Measurements from ENCODE around the gene IRF1.

The IRF1 gene

DNA sequence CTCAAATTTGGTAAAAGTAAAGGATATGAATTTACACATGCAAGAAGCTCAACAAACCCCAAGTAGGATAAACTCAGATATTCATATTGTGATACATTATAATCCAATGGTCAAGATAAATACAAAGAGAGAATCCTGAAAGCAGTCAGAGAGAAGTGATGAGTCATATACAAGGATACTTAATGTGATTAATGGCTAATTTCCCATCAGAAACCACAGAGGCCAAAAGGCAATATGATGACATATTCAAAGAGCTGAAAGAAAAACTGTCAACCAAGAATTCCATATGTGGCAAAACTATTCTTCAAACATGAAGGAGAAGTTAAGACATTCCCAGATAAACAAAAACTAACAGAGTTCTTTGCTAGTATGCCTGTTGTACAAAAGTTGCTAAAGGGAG is 19.5 kb upstream of the IRF1 start:
- Histone ChIP-seq H3K27me3 (peaks cover 8% of the 10 kb centered on the region), H3K27ac (no peak overlapping the region), H3K9me3 (no peaks in the 10 kb centered on the region), H3K36me3 (no peaks in the 10 kb centered on the region), H3K4me3 (ENCODE audit: low read depth in 1 of 2, low read length in 1 of 2) (no peak overlapping the region), H3K4me1 (ENCODE audit: control insufficient read depth in 1 of 2, insufficient read depth in 1 of 2, low read depth in 1 of 2, low read length in 1 of 2) (no peaks in the 10 kb centered on the region)
- TF ChIP-seq CTCF (IDR thresholded peaks at IDR 0.05): no peak

DNA sequence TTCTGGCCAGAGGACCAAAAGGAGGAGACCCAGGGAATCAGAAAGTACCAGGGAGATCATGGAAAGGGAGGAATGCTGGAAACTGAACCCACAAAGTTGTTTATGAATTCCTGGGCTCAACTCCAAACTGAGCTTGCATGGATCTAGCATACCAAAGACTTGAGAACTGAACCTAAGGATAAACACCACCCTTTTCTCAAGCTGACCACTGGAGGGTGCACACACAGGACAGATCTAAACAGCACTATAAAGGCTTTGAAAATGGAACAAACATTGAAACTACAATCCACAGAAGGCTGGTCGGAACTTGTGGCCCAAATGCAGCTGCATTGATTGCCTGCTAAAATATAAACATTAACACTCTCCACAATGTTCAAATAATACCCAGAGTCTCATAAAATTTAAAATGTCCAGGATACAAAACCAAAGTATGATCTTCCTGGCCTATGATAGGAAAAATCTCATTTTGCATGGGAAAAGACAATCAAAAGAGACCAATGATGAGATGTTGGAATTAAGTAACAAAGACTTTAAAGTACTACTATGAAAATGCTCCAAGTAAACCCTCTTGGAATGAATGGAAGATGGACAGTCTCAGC is 15.6 kb upstream of the IRF1 start:
- Histone ChIP-seq H3K27me3 (peaks cover 8% of the 10 kb centered on the region), H3K4me1 (ENCODE audit: control insufficient read depth in 1 of 2, insufficient read depth in 1 of 2, low read depth in 1 of 2, low read length in 1 of 2) (peaks cover 2 to 3% of the 10 kb centered on the region in 2 experiments), H3K36me3 (no peaks in the 10 kb centered on the region), H3K4me3 (ENCODE audit: low read depth in 1 of 2, low read length in 1 of 2) (no peak overlapping the region), H3K9me3 (no peaks in the 10 kb centered on the region), H3K27ac (no peak overlapping the region)
- no peak for TF ChIP-seq CTCF (IDR thresholded peaks at IDR 0.05)

- no peak overlapping the region for H3K27ac ChIP-seq
- no peaks in the 10 kb centered on the region for H3K9me3 ChIP-seq
- H3K4me1 ChIP-seq (ENCODE audit: control insufficient read depth in 1 of 2, insufficient read depth in 1 of 2, low read depth in 1 of 2, low read length in 1 of 2): peaks cover 8 to 9% of the 10 kb centered on the region in 2 experiments
- H3K27me3 ChIP-seq: peaks cover 8% of the 10 kb centered on the region
- no peak overlapping the region for H3K4me3 ChIP-seq (ENCODE audit: low read depth in 1 of 2, low read length in 1 of 2)
- TF ChIP-seq CTCF (IDR thresholded peaks at IDR 0.05): no peak
- no peaks in the 10 kb centered on the region for H3K36me3 ChIP-seq
These were observed 15.1 kb upstream of the IRF1 start for GRCh38 chr5:132505641-132506040.

GRCh38 chr5:132504746-132505145 is 14.2 kb upstream of the IRF1 start:
- Histone ChIP-seq H3K4me1 (ENCODE audit: control insufficient read depth in 1 of 2, insufficient read depth in 1 of 2, low read depth in 1 of 2, low read length in 1 of 2) (peaks cover 10 to 11% of the 10 kb centered on the region in 2 experiments), H3K9me3 (no peaks in the 10 kb centered on the region), H3K4me3 (ENCODE audit: low read depth in 1 of 2, low read length in 1 of 2) (no peak overlapping the region), H3K27ac (no peak overlapping the region), H3K36me3 (no peaks in the 10 kb centered on the region), H3K27me3 (peaks cover 8% of the 10 kb centered on the region)
- TF ChIP-seq CTCF (IDR thresholded peaks at IDR 0.05): no peak

- Histone ChIP-seq H3K36me3 (no peaks in the 10 kb centered on the region), H3K4me1 (ENCODE audit: control insufficient read depth in 1 of 2, insufficient read depth in 1 of 2, low read depth in 1 of 2, low read length in 1 of 2) (peaks cover 11 to 12% of the 10 kb centered on the region in 2 experiments), H3K4me3 (ENCODE audit: low read depth in 1 of 2, low read length in 1 of 2) (no peak overlapping the region), H3K9me3 (no peaks in the 10 kb centered on the region), H3K27ac (no peak overlapping the region), H3K27me3 (no peaks in the 10 kb centered on the region)
- no peak for TF ChIP-seq CTCF (IDR thresholded peaks at IDR 0.05)
These were observed 12.7 kb upstream of the IRF1 start for GRCh38 chr5:132503244-132503643.

All from neutrophil (primary cell).